Left ventricle myocardium inferior (tissue), 1 donor: ENCODE results near the gene TNNC1. TPM values are rescaled to one million over a fixed set of nuclear protein-coding genes. Genes with fewer than 3 reads are reported as not detected.

ENCODE experiments used
- DNase-seq: peaks from one replicate; pipeline ENCODE4 v3.0.0-alpha.2; 2020
- H3K27ac ChIP-seq: fragments of 200-600 bp; replicated peaks from 2 replicates; pipeline ENCODE4 v1.8.0; 2021
- H3K27me3 ChIP-seq: fragments of 200-600 bp; 2 replicates; pipeline ENCODE4 v1.8.0; 2021; ENCODE audit warnings: low read depth
- H3K36me3 ChIP-seq: fragments of 200-600 bp; 2 replicates; pipeline ENCODE4 v1.8.0; 2021
- H3K4me1 ChIP-seq: fragments of 200-600 bp; 2 replicates; pipeline ENCODE4 v1.8.0; 2021
- H3K4me3 ChIP-seq: fragments of 200-600 bp; 2 replicates; pipeline ENCODE4 v1.8.0; 2021; ENCODE audit warnings: mild to moderate bottlenecking, moderate library complexity
- H3K9me3 ChIP-seq: fragments of 200-600 bp; replicated peaks from 2 replicates; pipeline ENCODE4 v1.8.0; 2021
- intact Hi-C: fragments of 100-400 bp; cut with micrococcal nuclease; formaldehyde crosslinking; loops from one replicate; pipeline ENCODE4 v1.11.0; 2022
- total RNA-seq: library from RNA; stranded (reverse); fragmentation: NEBNext Ultra II Directional; extraction: Animal tissue kit (Norgen Biotek cat#: 25700); gene quantifications from one replicate; pipeline ENCODE4 v1.2.1, GENCODE V29; 2021
- TF ChIP-seq, protein P1 (sequence below): fragments of 200-600 bp; IDR thresholded peaks from 2 replicates; pipeline ENCODE4 v1.8.0; 2021; ENCODE audit warnings: antibody characterized with exemption, mild to moderate bottlenecking, borderline replicate concordance
- donor health status: DM: no; HTN: yes; CAD: no; lungs with severe emphysema.

TNNC1 gene
- total RNA-seq, 1 donor from 2014 or later = 8,962 TPM

DNA sequence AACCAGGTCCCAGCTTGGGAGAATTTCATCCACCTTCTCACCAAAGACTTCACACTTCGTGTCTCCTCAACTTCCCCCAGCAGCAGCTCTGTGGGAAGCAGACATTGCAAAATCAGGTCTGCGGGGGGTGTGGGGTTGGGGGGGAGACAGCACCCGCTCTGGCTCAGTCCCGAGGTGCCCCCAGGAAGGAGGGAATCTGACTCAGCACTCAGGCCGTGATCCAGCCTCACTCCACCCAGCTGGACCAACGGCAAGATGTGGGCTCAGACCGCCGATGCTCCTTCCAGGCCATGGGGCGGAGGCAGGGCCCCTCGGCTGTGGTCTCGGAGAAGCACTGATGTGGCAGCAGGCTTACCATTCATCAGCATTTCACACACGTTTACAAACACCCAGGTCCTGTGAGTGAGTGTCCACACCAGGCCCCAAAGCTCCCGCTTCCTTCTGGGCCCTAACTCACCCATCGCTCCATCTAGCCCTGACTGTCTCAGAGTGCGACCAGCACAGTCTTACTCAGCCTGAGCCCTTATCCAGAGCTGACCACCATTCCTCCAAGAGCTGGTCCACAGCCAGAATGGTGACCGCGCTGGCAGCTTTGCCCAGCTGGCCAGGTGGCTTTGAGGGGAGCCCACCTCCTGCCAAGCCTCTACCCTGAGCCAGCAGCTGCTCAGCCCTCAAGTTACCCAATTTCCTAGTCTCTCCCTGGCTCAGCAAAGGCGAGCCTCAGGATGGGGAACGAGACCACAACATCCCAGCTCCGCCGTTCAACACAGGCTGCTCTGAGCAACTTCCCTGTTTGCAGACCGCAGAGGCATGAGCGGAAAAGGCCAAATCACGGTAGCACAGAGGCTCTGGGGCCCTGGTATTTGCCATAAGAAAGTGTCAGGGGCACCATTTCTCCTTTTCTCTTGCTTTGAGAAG, 44.6 kb upstream of the TNNC1 start:
- TF ChIP-seq, protein P1, sequence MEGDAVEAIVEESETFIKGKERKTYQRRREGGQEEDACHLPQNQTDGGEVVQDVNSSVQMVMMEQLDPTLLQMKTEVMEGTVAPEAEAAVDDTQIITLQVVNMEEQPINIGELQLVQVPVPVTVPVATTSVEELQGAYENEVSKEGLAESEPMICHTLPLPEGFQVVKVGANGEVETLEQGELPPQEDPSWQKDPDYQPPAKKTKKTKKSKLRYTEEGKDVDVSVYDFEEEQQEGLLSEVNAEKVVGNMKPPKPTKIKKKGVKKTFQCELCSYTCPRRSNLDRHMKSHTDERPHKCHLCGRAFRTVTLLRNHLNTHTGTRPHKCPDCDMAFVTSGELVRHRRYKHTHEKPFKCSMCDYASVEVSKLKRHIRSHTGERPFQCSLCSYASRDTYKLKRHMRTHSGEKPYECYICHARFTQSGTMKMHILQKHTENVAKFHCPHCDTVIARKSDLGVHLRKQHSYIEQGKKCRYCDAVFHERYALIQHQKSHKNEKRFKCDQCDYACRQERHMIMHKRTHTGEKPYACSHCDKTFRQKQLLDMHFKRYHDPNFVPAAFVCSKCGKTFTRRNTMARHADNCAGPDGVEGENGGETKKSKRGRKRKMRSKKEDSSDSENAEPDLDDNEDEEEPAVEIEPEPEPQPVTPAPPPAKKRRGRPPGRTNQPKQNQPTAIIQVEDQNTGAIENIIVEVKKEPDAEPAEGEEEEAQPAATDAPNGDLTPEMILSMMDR = no peak
- DNase-seq = peak; percentile 53
- Histone ChIP-seq H3K36me3 (peaks cover 2% of the 10 kb centered on the region), H3K4me3 (no peak overlapping the region), H3K4me1 (peaks cover 32% of the 10 kb centered on the region), H3K27me3 (no peaks in the 10 kb centered on the region), H3K27ac (peak overlapping the region; percentile 81), H3K9me3 (no peaks in the 10 kb centered on the region)
- intact Hi-C loops = no loop called here

DNA sequence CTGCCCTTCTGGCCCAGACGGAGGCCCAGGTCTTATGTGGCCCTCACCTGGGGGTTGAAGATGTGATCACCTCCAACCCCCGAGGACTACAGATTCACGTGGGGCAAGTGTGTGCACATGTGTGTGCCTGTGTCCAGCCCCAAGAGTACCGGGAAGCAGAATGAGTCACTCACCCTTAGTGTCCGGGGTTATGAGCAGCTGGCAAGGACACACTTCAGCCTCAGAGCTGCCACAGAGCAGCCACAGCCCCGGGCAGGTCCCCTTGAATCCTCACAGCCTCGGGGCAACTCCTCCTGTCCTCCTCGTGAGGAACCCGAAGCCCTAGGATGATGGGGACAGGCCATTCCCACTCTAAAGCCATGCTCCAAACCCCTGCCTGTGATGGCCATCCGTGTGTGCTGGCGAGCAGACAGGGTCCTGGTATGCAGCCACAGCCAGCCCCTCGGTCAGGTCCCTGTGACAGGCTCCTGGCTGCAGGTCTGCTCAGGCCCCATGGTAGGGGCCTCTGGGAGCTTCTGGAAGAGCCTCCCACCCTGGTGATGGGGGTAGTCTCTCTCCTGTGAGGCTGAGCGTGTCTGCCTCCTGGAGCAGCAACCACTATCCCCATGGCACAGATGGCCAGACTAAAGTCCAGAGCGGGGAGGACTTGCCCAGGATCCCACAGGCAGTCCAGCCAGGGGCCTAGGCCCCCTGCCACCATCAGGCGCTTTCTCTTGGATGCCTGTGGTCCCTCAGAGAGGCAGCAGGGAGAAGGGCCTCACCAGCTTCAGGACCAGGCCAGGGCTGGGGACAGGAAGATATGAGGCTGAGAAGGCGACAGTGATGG, 42.1 kb upstream of the TNNC1 start:
- peak overlapping the region; percentile 66 for H3K4me3 ChIP-seq
- H3K27me3 ChIP-seq = no peaks in the 10 kb centered on the region
- intact Hi-C loops = no loop called here
- TF ChIP-seq, protein P1 = no peak
- DNase-seq = no peak
- H3K4me1 ChIP-seq = peaks cover 56% of the 10 kb centered on the region
- peaks cover 26% of the 10 kb centered on the region for H3K36me3 ChIP-seq
- H3K27ac ChIP-seq = peak overlapping the region; percentile 81
- H3K9me3 ChIP-seq = no peaks in the 10 kb centered on the region

DNA sequence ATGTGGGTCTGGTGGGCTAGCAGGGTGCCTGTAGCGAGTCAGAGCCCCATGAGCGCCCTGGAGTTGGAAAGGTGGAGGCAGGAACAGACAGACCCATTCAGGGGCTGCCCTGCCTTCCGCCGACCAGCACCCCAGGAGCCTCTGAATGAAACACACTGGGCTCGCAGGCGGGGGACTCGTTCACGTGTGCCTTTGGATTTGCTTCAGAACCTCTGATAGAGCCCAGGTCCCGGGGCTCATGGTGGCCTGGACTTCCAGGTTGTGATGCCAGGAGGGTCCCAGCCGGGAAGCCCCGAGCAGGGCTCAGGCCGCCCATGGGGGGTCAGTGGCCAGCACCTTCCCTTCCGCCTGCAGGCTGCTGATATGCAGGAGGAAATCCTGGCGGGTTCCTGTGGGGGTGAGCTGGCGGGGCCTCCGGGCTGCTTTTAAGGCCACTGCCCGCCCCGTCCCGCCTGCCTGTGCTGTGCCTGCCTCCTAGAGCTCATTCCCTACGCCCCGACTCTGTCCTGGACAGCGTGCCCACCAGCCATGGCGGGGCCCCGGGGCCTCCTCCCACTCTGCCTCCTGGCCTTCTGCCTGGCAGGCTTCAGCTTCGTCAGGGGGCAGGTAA, 41.1 kb upstream of the TNNC1 start, which contains the start of gene STAB1:
Gene STAB1 (plus strand): TSS at position 453 of the 610 bp plus-strand sequence. CDS start 76 bp downstream, at position 529.
- TF ChIP-seq, protein P1 = no peak
- Histone ChIP-seq H3K4me3 (peak within 1 kb of the TSS; percentile 66), H3K9me3 (no peaks in the 10 kb centered on the region), H3K36me3 (peaks cover 36% of the 10 kb centered on the region), H3K27ac (peak within 1 kb of the TSS; percentile 81), H3K27me3 (no peaks in the 10 kb centered on the region), H3K4me1 (peaks cover 66% of the 10 kb centered on the region)
- peak; percentile 73 for DNase-seq
- intact Hi-C loops = no loop called here

DNA sequence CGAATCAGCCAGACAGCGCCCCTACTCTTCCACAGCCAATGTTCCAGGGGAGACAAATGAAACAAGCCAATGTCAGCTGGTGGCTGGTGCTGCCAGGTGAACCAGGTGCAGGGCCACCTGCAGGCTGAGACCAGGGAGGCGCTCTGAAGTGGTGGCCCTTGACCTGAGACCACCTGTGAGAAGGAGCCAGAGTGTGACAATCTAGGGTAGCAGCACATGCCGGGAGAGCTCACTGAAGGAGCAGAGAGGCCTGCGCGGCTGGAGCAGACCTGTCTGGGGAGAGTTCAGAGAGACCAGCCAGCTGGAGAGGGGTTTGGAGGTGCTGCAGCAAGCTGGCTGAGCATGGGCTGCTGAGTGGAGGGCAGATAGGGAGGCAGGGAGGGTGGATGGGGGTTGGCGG, 40.6 kb upstream of the TNNC1 start:
- H3K4me1 ChIP-seq = peaks cover 71% of the 10 kb centered on the region
- H3K4me3 ChIP-seq = peak overlapping the region; percentile 66
- TF ChIP-seq, protein P1 = no peak
- intact Hi-C loops = no loop called here
- H3K27ac ChIP-seq = peak overlapping the region; percentile 81
- H3K27me3 ChIP-seq = no peaks in the 10 kb centered on the region
- DNase-seq = no peak
- H3K9me3 ChIP-seq = no peaks in the 10 kb centered on the region
- H3K36me3 ChIP-seq = peaks cover 42% of the 10 kb centered on the region
